Measurements from ENCODE around the gene DLG2.

DLG2 gene

GRCh38 chr11:83681031-83681781 lies 1945.9 kb downstream of the DLG2 start:
- TF ChIP-seq, protein P1, sequence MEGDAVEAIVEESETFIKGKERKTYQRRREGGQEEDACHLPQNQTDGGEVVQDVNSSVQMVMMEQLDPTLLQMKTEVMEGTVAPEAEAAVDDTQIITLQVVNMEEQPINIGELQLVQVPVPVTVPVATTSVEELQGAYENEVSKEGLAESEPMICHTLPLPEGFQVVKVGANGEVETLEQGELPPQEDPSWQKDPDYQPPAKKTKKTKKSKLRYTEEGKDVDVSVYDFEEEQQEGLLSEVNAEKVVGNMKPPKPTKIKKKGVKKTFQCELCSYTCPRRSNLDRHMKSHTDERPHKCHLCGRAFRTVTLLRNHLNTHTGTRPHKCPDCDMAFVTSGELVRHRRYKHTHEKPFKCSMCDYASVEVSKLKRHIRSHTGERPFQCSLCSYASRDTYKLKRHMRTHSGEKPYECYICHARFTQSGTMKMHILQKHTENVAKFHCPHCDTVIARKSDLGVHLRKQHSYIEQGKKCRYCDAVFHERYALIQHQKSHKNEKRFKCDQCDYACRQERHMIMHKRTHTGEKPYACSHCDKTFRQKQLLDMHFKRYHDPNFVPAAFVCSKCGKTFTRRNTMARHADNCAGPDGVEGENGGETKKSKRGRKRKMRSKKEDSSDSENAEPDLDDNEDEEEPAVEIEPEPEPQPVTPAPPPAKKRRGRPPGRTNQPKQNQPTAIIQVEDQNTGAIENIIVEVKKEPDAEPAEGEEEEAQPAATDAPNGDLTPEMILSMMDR (IDR thresholded peaks at IDR 0.05; ENCODE audit: borderline replicate concordance, insufficient read depth, low read depth, low read length), result no peak
- H3K4me3 ChIP-seq (ENCODE audit: low read depth, low read length), result peak overlapping the region; percentile 51

GRCh38 chr11:83680321-83680720 lies 1946.8 kb downstream of the DLG2 start:
- H3K4me3 ChIP-seq (ENCODE audit: low read depth, low read length), result no peak overlapping the region
- TF ChIP-seq, protein P1 (IDR thresholded peaks at IDR 0.05; ENCODE audit: borderline replicate concordance, insufficient read depth, low read depth, low read length), result no peak

DNA sequence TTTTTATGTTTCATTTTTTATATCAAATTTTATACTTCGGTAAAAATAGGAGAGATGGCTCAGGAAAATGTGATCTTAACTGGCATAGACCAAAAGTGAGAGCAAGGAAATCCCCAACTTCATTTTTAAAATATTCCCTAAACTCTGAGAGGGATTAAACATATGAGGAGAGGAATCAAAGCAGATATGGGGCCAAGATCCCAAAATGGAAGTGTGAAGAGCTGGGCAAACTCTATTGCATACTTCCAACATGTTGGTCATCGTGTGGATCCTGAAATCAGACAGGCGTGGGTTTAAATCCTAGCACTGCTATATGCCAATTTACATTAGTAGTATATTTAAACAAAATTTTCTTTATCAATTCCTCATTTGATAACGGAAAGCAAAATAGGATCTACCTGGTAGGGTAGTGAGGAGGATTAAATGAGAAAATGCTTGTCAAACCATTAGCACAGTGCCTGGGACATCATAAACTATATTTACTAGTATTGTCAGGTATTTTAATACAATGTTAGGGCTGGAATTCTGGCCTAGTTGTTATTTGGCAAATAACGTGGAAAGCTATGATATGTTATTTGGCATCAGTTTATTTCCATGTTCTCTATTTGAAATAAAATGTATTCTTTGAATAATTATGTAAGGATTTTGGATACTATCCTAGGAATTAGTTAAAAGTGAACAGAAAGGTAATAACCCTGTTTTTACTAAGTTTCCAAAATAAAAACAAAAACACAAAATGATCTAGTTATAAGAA lies 1948.1 kb downstream of the DLG2 start:
- H3K4me3 ChIP-seq (ENCODE audit: low read depth, low read length), result no peak overlapping the region
- TF ChIP-seq, protein P1 (IDR thresholded peaks at IDR 0.05; ENCODE audit: borderline replicate concordance, insufficient read depth, low read depth, low read length), result no peak

DNA sequence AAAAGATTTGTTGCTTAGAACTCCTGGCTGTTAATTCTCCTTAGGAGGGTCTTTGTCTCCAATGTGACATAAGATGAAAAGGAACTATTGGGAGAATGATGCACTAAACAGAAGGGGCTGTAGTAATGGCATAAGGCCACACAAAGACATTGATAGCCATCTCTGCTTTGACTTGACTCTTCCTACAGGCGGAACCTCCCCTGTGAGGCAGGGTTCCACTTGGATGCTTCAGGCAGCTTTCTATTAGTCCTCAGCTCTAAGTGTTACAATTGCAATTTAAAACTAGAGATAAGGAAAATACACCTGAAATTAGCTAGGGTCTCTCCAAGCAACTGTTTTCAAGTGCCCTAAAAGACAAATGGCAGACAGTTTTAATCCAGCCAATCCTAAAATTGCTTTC lies 1949.4 kb downstream of the DLG2 start:
- H3K4me3 ChIP-seq (ENCODE audit: low read depth, low read length), result no peak overlapping the region

DNA sequence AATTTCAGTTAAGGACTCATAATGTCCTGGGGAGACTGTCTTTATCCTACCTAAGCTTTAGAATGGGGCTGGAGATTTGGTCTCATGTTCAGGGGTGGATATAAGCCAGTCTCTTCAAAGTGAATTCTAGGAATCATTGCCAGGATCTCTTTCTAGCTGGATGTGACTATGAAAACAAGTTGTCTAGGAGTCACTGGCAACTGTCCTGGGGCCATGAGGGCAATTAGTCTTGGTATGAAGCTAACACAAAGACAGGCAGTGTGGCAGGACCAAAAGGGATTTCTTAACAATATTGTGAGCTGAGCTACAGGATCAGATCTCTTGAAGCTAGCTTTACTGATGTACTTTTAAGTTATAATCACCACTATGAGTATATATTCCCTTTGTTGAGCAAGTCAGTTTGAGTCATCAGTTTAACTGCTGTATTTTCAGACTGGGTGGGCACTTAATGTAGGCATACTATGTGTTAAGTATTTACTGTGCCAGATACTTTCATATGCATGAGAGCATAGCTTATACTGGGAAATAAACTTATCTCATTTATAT lies 1951.0 kb downstream of the DLG2 start:
- TF ChIP-seq, protein P1 (IDR thresholded peaks at IDR 0.05; ENCODE audit: borderline replicate concordance, insufficient read depth, low read depth, low read length), result no peak

More for the DNA sequence above, 1949.4 kb downstream of the DLG2 start:
- TF ChIP-seq, protein P1 (IDR thresholded peaks at IDR 0.05; ENCODE audit: borderline replicate concordance, insufficient read depth, low read depth, low read length), result no peak

DNA sequence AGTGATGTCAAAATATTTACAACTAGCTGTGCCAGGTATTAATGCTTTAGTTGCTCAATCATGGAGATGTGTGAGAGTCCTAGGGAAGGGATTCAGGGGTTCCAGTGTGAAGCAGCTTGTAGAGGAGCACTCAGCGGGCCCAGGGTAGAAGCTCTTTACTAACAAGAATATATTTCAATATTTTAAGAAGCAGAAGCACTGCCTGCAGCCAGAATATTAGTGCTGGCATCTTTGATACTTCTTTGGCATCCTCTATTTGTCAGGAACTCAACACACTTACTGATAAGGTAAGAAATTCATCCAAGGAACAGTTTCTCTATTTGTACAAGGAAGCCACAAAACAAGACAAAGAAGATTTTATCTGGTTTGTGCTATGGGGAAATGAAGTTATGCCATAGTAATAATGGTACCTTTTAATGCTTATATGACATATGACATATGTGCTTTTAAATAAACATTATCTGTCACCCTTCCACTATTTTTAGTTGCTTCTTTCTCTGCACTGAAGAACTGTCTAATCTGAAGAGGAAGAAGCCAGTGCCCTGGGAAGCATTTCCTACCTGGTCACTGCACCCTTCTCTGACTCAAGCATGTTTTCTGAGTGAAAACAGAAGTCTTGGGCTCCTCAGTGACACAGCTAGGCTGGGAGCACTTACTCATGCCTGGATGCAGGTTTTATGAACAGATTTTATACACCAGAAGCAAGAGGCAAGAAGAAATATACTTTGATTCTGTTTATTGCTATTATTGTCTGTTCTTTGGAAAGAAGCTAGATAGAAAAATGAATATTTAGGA lies 1952.8 kb downstream of the DLG2 start:
- no peak overlapping the region for H3K4me3 ChIP-seq (ENCODE audit: low read depth, low read length)
- TF ChIP-seq, protein P1 (IDR thresholded peaks at IDR 0.05; ENCODE audit: borderline replicate concordance, insufficient read depth, low read depth, low read length), result no peak

More for the DNA sequence above, 1951.0 kb downstream of the DLG2 start:
- no peak overlapping the region for H3K4me3 ChIP-seq (ENCODE audit: low read depth, low read length)

All from GM12875 (cell line).